NCI-H82 (cell line): ENCODE results near the gene SREBF1.

Experiments used
- DNase-seq: peaks from one replicate; lab custom pipeline; 2025; lab: John Stamatoyannopoulos, UW

SREBF1 gene

DNA sequence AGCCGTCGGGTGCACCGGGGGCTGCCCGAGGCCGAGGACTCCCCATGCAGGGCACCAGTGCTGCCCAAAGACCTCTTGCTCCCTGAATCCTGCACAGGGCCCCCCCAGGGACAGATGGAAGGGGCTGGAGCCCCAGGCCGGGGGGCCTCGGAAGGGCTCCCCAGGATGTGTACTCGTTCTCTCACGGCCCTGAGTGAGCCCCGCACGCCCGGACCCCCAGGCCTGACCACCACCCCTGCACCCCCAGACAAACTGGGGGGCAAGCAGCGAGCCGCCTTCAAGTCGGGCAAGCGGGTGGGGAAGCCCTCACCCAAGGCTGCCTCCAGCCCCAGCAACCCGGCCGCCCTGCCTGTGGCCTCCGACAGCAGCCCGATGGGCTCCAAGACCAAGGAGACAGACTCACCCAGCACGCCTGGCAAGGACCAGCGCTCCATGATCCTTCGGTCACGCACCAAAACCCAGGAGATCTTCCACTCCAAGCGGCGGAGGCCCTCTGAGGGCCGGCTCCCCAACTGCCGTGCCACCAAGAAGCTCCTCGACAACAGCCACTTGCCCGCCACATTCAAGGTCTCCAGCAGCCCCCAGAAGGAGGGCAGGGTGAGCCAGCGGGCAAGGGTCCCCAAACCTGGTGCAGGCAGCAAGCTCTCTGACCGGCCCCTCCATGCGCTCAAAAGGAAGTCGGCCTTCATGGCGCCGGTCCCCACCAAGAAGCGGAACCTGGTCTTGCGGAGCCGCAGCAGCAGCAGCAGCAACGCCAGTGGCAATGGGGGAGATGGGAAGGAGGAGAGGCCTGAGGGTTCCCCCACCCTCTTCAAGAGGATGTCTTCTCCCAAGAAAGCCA, 40.6 kb downstream of the SREBF1 start:
- no peak for DNase-seq

GRCh38 chr17:17795296-17795695, 41.5 kb downstream of the SREBF1 start:
- DNase-seq = no peak

GRCh38 chr17:17794382-17794781, 42.4 kb downstream of the SREBF1 start:
- DNase-seq = no peak

- no peak for DNase-seq
Measured at GRCh38 chr17:17793378-17794214, 43.2 kb downstream of the SREBF1 start.

- DNase-seq = peak; percentile 82
Measured at GRCh38 chr17:17792551-17793377, 44.0 kb downstream of the SREBF1 start.

GRCh38 chr17:17792037-17792550, 44.7 kb downstream of the SREBF1 start:
- peak; percentile 72 for DNase-seq

DNA sequence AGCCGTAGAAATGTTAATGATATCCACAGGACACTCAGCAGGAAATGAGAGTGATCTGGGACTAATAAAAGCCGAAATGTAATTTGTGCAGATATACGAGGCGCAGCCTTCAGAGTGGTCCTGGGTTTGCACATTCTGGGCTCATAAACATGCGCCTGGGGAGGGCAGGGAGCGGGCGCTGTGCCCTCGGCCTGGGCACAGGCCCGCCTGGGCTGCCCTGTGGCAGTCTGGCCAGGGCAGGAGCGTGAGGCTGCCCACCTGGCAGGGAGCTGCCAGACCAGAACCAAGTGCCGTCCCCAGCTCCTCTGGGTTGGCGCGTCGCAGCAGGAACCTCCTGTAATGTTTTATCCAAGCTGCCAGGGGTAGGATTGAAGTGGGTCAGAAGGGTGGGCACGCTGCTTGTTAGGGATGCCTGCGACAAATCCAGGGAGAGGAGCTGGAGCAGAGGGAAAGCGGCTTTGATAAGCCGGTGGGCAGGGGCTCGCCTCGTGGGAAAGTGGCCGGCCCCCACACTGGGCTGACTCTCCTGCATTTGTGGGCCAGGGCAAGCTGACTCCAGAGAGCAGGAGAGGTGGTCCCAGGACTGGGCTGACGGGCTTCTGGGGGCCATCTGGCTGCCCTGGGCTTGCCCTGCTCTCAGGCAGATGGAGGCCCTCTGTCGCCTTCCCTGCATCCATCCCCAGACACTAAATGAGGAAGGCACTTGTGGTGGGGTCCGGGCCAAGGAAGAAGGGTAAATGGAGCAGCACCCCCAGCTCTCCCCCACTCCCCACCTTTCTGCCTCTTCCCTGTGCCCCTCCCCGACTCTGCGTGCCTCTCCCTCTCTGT, 45.9 kb downstream of the SREBF1 start:
- peak; percentile 65 for DNase-seq

DNA sequence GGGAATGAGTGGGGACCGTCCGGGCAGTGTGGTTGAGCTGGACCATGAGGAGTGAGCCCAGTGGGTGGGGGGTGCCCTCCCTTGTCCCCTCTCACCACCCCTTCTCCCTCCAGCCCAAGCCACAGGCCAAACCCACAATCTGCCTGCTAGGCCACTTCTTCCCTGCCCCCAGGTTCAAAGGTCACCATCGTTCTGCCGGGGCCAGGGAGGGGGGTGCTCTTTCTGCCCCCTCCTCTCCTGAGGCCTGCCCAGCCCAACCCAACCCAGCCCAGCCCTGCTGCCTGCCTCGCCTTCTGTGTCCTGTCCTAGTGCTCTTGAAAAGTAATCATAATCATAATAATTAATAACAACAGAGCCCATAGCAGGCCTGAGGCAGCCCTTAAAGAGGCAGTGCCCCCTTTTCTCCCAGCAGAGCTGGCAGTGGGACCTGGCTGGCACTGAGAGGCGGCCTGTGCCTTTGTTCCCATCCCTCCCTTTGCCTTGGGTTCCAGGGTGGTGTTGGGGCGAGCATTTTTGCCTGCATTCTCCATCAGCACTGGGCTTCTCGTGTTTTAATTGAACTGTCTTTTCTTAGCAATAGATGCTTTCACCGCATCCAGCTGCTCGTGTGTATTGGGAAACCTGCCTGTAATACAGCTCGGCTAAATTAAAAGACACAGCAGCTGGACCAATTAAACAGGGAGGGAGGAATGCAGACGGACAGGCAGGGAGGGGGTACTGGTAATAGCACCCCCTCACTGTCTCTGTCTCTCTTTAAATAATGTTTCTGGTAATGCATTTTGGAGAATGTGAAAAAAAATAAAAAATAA, 46.8 kb downstream of the SREBF1 start:
- peak; percentile 39 for DNase-seq

DNA sequence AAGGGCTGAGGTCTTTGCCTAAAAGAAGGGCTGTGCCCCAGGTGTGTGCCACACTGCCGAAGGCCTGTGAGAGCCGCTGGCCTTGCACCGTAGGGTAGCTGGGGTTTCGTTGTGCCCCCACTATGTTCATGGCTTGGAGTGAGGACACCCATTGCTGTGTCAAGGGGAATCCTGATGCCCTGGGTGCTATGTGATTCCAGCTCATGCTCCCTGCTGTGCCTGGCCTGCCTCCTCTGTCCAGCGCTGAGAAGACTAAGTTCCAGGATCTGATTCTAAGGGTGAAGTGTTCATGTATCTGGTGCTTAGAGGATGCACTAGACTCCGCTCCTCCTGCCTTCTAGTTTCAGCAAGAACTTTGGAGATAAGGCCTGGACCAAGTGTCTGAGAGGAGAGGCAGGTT, 47.4 kb downstream of the SREBF1 start:
- DNase-seq = no peak

GRCh38 chr17:17788967-17789366, 47.8 kb downstream of the SREBF1 start:
- no peak for DNase-seq

DNA sequence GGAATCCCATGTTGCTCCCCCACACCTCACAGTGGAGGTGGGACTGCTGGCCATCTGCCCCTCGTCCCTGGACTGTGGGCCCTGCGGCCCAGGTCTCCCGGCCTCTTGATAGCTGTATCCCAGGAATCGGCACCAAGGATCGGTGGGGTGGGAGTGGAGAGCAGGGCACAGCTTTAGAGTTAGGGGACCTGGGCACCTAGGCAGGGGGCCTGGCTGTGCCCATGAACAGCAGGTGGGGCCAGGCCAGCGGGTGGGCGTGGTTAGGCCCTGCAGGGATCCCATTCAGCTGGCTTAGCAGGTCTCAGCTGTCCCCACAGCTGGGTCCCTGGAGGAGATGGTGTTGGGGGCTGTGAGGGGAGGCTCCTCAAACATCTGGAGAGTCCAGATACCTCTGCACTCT, 49.2 kb downstream of the SREBF1 start:
- peak; percentile 57 for DNase-seq

DNA sequence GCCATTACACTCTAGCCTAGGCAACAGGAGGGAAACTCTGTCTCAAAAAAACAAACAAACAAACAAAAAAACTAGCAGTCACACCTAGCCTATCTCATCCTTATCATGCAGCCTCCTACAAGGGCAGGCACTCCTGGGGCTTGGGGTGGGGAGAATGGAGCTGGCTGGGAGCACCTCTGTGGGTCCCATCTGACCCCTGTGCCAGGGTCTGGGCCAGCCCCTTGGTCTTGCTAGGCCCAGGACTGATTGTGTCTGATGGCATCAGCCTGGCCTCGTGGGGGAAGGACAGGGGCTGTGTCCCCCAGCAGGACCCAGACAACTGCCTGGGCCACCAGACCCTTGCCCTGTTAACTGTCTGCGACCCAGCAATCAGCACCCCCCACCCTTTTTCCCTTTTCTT, 49.8 kb downstream of the SREBF1 start:
- DNase-seq = no peak

GRCh38 chr17:17785407-17785806, 51.4 kb downstream of the SREBF1 start:
- DNase-seq = peak; percentile 37

DNA sequence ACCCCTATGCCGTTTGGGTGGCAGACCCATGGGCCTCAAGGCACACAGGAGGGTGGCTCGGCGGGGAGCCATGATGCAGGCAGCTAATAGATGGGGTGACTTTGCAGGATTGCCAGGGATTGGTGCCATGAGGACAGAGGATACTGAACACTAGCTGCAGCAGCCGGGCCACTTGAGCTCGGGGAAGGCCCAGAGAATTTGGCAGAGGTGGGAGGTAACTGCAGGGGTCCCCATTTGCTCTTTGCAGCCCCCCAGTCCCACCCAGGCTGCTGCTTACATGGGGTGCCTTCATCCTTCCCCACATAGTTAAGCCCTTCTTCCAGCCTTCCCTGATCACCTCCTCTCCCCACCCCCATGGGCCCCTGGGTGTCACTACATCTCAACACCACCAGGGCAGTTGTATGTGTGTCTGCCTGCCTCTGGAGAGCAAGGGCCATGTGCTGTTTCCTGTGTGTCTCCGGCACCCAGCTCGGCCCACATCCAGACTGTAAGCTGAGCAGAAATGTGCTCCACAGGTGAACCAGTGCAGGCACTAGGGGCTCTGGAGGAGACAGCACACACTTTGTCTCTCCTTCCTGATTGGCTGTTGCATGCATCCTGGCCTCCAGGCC, 52.0 kb downstream of the SREBF1 start:
- DNase-seq = peak; percentile 86

DNA sequence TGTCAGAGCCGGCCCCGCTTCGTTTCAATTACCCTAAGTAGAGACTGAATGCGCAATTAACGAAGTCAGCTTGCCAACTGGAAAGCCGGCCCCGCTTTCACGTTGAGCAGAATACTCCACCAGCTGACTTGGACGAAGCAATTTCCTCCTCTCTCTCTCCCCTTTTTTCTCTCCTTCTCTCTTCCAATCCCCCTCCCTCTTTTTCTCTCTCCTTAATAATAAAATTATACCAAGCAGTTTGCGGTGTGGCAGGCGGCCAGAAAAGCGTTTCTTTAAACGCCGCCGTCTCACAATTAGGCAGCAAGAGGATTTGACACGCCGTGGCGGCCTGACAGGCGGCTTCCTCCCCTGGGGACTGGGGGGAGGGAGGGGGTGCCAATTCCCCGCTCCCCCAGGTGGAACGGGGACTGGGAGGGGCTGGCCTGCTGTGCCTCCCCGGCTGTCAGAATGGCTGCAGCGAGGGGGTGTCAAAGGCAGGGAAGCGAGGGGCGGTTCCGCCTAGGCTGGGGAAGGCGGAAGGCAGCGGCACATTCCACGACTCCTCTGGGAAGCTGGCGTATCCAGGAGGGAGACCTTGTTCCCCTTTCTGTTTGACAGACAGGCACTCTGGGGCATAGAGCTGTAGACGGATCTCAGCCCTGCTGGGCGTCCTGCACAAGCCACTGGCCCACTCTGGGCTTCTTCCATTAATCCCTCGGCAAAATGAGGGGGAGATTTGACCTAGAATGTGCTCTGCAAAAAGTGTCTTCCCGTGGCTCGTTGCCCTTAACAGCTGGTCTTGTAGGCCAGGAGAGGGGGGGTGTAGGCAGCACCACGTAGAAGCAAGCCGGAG, 52.7 kb downstream of the SREBF1 start:
- peak; percentile 95 for DNase-seq

DNA sequence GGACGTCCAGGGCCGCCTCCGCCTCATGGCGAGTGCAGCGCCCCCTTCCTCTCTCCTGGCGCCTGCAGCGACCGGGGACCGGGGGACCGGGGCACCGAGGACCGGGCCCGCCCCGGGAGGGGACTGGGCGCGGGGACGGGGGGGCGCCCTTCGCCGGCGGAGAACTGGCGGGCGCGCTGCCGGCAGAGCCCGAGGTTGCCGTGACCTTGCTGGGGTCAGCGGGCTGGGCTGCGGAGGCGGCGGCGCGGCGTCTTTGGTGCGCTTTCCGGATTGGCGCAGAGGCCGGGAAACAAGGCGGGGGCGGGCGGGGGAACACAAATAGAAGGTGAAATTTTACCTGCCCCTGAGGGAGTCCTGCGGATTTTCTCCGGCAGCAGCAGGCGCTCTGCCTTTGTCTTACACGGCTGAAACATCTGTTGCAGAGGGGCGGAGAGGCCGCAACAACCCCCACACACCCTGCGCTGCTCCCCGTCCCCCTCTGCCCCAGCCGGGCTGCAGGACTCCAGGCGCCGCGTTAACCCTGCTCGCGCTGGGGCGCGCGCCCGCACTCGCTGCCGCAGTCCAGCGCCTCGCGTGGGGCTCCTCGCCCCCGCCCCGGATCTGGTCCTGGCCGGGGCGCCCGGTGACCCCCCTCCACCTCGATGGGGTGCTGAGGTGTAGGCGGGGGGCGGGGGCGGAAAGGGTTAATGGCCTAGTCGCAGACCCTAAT, 53.5 kb downstream of the SREBF1 start:
- peak; percentile 98 for DNase-seq

DNA sequence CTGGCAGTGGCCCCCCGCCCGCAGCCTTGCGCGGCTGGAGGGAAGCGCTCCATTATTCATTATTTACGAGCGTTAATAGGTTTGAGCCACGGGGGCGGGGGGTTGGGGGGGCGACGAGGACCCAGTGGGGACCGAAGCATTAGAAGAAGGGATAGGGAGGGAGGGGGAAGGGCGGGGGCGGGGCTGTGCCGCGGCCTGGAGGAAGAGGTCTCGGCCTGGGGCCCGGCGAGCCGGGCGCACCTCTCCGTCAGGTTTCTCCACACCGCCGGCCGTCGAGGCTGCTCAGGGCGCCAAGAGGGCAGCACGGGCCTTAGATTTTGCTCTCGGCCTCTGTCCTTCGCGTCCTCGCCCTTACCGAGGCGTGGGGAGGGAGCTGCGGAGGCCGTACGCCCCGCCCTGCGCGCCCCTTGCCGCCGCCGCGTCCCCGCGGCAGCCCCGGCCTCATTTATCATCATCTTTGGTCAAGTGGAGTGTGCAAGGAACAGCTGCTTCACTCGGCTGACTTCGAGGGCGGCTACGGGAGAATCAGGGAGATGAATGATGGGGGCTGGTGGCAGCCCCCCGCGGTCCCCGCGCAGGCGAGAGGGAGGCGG, 54.2 kb downstream of the SREBF1 start:
- peak; percentile 94 for DNase-seq
